H9 (cell line): Measurements from ENCODE around the gene SOS1. TPM values are rescaled to one million over a fixed set of nuclear protein-coding genes. Genes with fewer than 3 reads are reported as not detected.

ENCODE experiments used
- DNase-seq: peaks from one replicate; pipeline ENCODE4 v3.0.0-alpha.2; 2017
- H2AFZ ChIP-seq: one replicate; pipeline ENCODE4 v1.6.1; 2013; ENCODE audit warnings: mild to moderate bottlenecking, low read length, control low read depth, moderate library complexity
- H2AK5ac ChIP-seq: 2 replicates; pipeline ENCODE4 v1.6.1; 2013; ENCODE audit warnings: low read length, control low read depth, mixed read lengths; ENCODE audit not compliant: insufficient read length
- H2BK120ac ChIP-seq: one replicate; pipeline ENCODE4 v1.6.1; 2013; ENCODE audit warnings: low read depth, mild to moderate bottlenecking, low read length, control low read depth, inconsistent platforms; ENCODE audit not compliant: poor library complexity, severe bottlenecking
- H2BK12ac ChIP-seq: 2 replicates; pipeline ENCODE4 v1.6.1; 2013; ENCODE audit warnings: low read length, control low read depth, mixed read lengths, low read depth; ENCODE audit not compliant: insufficient read length
- H2BK15ac ChIP-seq: 2 replicates; pipeline ENCODE4 v1.6.1; 2013; ENCODE audit warnings: low read depth, low read length, control low read depth
- H2BK20ac ChIP-seq: one replicate; pipeline ENCODE4 v1.6.1; 2013; ENCODE audit warnings: low read depth, mild to moderate bottlenecking, low read length, control low read depth, inconsistent platforms; ENCODE audit not compliant: poor library complexity, severe bottlenecking
- H2BK5ac ChIP-seq: 2 replicates; pipeline ENCODE4 v1.6.1; 2013; ENCODE audit warnings: low read length, control low read depth, mixed read lengths; ENCODE audit not compliant: insufficient read length
- H3K14ac ChIP-seq: 2 replicates; pipeline ENCODE4 v1.6.1; 2013; ENCODE audit warnings: low read length, control low read depth; ENCODE audit not compliant: insufficient read depth
- H3K18ac ChIP-seq: 2 replicates; pipeline ENCODE4 v1.6.1; 2013; ENCODE audit warnings: low read depth, mild to moderate bottlenecking, mixed read lengths, low read length, control low read depth; ENCODE audit not compliant: insufficient read length
- H3K23ac ChIP-seq: 2 replicates; pipeline ENCODE4 v1.6.1; 2013; ENCODE audit warnings: low read length, control low read depth, mixed read lengths, low read depth; ENCODE audit not compliant: insufficient read length
- H3K23me2 ChIP-seq: 2 replicates; pipeline ENCODE4 v1.6.1; 2013; ENCODE audit warnings: low read depth, mild to moderate bottlenecking, mixed read lengths, low read length, control low read depth; ENCODE audit not compliant: insufficient read length, poor library complexity, severe bottlenecking
- H3K27ac ChIP-seq: 2 replicates; pipeline ENCODE4 v1.5.1; 2013; ENCODE audit warnings: low read length, control low read depth, mixed read lengths, low read depth; ENCODE audit not compliant: insufficient read length
- H3K27me3 ChIP-seq: 2 replicates; pipeline ENCODE4 v1.6.1; 2013; ENCODE audit warnings: low read length, control low read depth, inconsistent platforms; ENCODE audit not compliant: insufficient read depth
- H3K4ac ChIP-seq: 2 replicates; pipeline ENCODE4 v1.6.1; 2013; ENCODE audit warnings: low read depth, mild to moderate bottlenecking, control low read depth, inconsistent platforms, low read length, moderate library complexity
- H3K4me1 ChIP-seq: 2 replicates; pipeline ENCODE4 v1.6.1; 2013; ENCODE audit warnings: low read length, control low read depth, inconsistent platforms; ENCODE audit not compliant: insufficient read depth
- H3K4me2 ChIP-seq: 2 replicates; pipeline ENCODE4 v1.6.1; 2013; ENCODE audit warnings: low read length, control low read depth, mixed read lengths; ENCODE audit not compliant: insufficient read length, insufficient read depth
- H3K56ac ChIP-seq: 2 replicates; pipeline ENCODE4 v1.6.1; 2013; ENCODE audit warnings: low read depth, mild to moderate bottlenecking, mixed read lengths, low read length, control low read depth; ENCODE audit not compliant: insufficient read length
- H3K79me1 ChIP-seq: 2 replicates; pipeline ENCODE4 v1.6.1; 2013; ENCODE audit warnings: low read depth, mild to moderate bottlenecking, moderate library complexity, low read length, control low read depth, inconsistent platforms; ENCODE audit not compliant: insufficient read depth, poor library complexity, severe bottlenecking
- H3K79me2 ChIP-seq: 2 replicates; pipeline ENCODE4 v1.6.1; 2013; ENCODE audit warnings: low read length, control low read depth, inconsistent platforms; ENCODE audit not compliant: insufficient read depth
- H3K9ac ChIP-seq: 2 replicates; pipeline ENCODE4 v1.6.1; 2013; ENCODE audit warnings: low read length, control low read depth, mixed read lengths; ENCODE audit not compliant: insufficient read length; ENCODE audit errors: extremely low read depth
- H3K9me3 ChIP-seq: one replicate; pipeline ENCODE4 v1.6.1; 2013; ENCODE audit warnings: low read depth, low read length, inconsistent platforms; ENCODE audit not compliant: control insufficient read depth
- H3T11ph ChIP-seq: one replicate; pipeline ENCODE4 v1.6.1; 2013; ENCODE audit warnings: mild to moderate bottlenecking, low read length, control low read depth, inconsistent platforms
- H4K20me1 ChIP-seq: one replicate; pipeline ENCODE4 v1.6.1; 2013; ENCODE audit not compliant: control insufficient read depth, insufficient read length, insufficient read depth
- H4K5ac ChIP-seq: 2 replicates; pipeline ENCODE4 v1.6.1; 2013; ENCODE audit warnings: low read depth, mild to moderate bottlenecking, mixed read lengths, low read length, control low read depth; ENCODE audit not compliant: insufficient read length
- H4K8ac ChIP-seq: replicated peaks from 2 replicates; pipeline ENCODE4 v1.6.1; 2013; ENCODE audit warnings: low read length, control low read depth, mixed read lengths, low read depth; ENCODE audit not compliant: insufficient read length
- H4K91ac ChIP-seq: 2 replicates; pipeline ENCODE4 v1.6.1; 2013; ENCODE audit warnings: low read depth, mild to moderate bottlenecking, moderate library complexity, mixed read lengths, low read length, control low read depth; ENCODE audit not compliant: insufficient read length
- H3K27ac Mint-ChIP-seq, 3 experiments: 2 replicates in 2 of 3; 3 replicates in 1 of 3; pipeline ENCODE4 v1.8.0; 2020 to 2021; ENCODE audit warnings: mixed read lengths in 3 of 3, mild to moderate bottlenecking in 1 of 3, moderate library complexity in 1 of 3
- H3K27me3 Mint-ChIP-seq: 2 replicates; pipeline ENCODE4 v1.8.0; 2021; ENCODE audit warnings: low read depth, mild to moderate bottlenecking, moderate library complexity, mixed read lengths
- H3K36me3 Mint-ChIP-seq, 3 experiments: 2 replicates in 2 of 3; 3 replicates in 1 of 3; pipeline ENCODE4 v1.8.0; 2020 to 2021; ENCODE audit warnings: low read depth in 3 of 3, mixed read lengths in 3 of 3; ENCODE audit not compliant: insufficient read depth in 1 of 3
- H3K4me1 Mint-ChIP-seq, 2 experiments: 2 replicates each; pipeline ENCODE4 v1.8.0; 2020; ENCODE audit warnings: mixed read lengths in 2 of 2
- H3K4me3 Mint-ChIP-seq, 2 experiments: 2 replicates in 1 of 2; 3 replicates in 1 of 2; pipeline ENCODE4 v1.8.0; 2020 to 2021; ENCODE audit warnings: mild to moderate bottlenecking in 2 of 2, mixed read lengths in 2 of 2, moderate library complexity in 1 of 2
- H3K9me3 Mint-ChIP-seq, 2 experiments: 2 replicates in 1 of 2; 3 replicates in 1 of 2; pipeline ENCODE4 v1.8.0; 2020; ENCODE audit warnings: mild to moderate bottlenecking in 2 of 2, mixed read lengths in 2 of 2, moderate library complexity in 1 of 2
- WGBS: extraction: QIAGEN DNeasy Blood & Tissue Kit; methylation state at CpG from one replicate; pipeline ENCODE4 v1.1.7; 2013; ENCODE audit warnings: missing lambda C conversion rate, low lambda C conversion rate, mixed read lengths; ENCODE audit not compliant: insufficient read length; ENCODE audit errors: extremely low coverage; 5-methylcytosine and 5-hydroxymethylcytosine counted together
- total RNA-seq: library from RNA; stranded (reverse); gene quantifications from 2 replicates; pipeline ENCODE4 v1.2.1, GENCODE V29; 2021
- TF ChIP-seq, protein P1 (sequence below): fragments of 200-600 bp; sonication (generic); conservative IDR thresholded peaks from 3 replicates; pipeline ENCODE4 v1.8.0; 2021; ENCODE audit warnings: antibody characterized with exemption, mild to moderate bottlenecking

SOS1 gene
- total RNA-seq, 1 experiment from 2014 or later: 35.8 TPM

GRCh38 chr2:39120521-39120770 lies 405 bp downstream of the SOS1 start:
- H3K79me2 ChIP-seq: peaks cover 19% of the 10 kb centered on the region
- no peak for DNase-seq
- H3K4me3 Mint-ChIP-seq: peak overlapping the region in 1 of 2 experiments; percentile 73; a peak in 2 of 5 replicates
- H3K4ac ChIP-seq: no peak overlapping the region
- H4K5ac ChIP-seq: no peak overlapping the region
- H3K23ac ChIP-seq: no peak overlapping the region
- H4K8ac ChIP-seq: no peak overlapping the region
- H2AK5ac ChIP-seq: no peak overlapping the region
- peaks cover 25% of the 10 kb centered on the region for H3K23me2 ChIP-seq
- WGBS: no CpG with 5 or more reads among the region's 37 CpGs
- H2BK12ac ChIP-seq: no peak overlapping the region
- no peak overlapping the region for H2BK120ac ChIP-seq
- H3K9me3 ChIP-seq: no peaks in the 10 kb centered on the region
- TF ChIP-seq, protein P1, sequence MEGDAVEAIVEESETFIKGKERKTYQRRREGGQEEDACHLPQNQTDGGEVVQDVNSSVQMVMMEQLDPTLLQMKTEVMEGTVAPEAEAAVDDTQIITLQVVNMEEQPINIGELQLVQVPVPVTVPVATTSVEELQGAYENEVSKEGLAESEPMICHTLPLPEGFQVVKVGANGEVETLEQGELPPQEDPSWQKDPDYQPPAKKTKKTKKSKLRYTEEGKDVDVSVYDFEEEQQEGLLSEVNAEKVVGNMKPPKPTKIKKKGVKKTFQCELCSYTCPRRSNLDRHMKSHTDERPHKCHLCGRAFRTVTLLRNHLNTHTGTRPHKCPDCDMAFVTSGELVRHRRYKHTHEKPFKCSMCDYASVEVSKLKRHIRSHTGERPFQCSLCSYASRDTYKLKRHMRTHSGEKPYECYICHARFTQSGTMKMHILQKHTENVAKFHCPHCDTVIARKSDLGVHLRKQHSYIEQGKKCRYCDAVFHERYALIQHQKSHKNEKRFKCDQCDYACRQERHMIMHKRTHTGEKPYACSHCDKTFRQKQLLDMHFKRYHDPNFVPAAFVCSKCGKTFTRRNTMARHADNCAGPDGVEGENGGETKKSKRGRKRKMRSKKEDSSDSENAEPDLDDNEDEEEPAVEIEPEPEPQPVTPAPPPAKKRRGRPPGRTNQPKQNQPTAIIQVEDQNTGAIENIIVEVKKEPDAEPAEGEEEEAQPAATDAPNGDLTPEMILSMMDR: no peak
- no peak overlapping the region for H3K27ac ChIP-seq
- no peak overlapping the region for H2BK20ac ChIP-seq
- H3K4me1 ChIP-seq: no peaks in the 10 kb centered on the region
- H3K27me3 ChIP-seq: no peaks in the 10 kb centered on the region
- H3K27ac Mint-ChIP-seq: no peak overlapping the region
- H3K79me1 ChIP-seq: no peaks in the 10 kb centered on the region
- H3K9ac ChIP-seq: no peak overlapping the region
- H3K27me3 Mint-ChIP-seq: no peaks in the 10 kb centered on the region
- H4K91ac ChIP-seq: no peak overlapping the region
- no peak overlapping the region for H2BK5ac ChIP-seq
- no peak overlapping the region for H3K18ac ChIP-seq
- no peaks in the 10 kb centered on the region for H3K9me3 Mint-ChIP-seq
- peak overlapping the region; percentile 96 for H3K4me2 ChIP-seq
- H3T11ph ChIP-seq: no peak overlapping the region
- H3K4me1 Mint-ChIP-seq: peaks cover 36 to 47% of the 10 kb centered on the region in 2 experiments
- H3K56ac ChIP-seq: no peak overlapping the region
- H3K14ac ChIP-seq: no peak overlapping the region; the same call in 1 of the 2 replicates
- peaks cover 5 to 20% (median 18%) of the 10 kb centered on the region in 3 experiments for H3K36me3 Mint-ChIP-seq
- no peak overlapping the region for H2BK15ac ChIP-seq
- H4K20me1 ChIP-seq: no peaks in the 10 kb centered on the region
- no peak overlapping the region for H2AFZ ChIP-seq
